HUDEP-2 (cell line): ENCODE results near the gene CCDC159.

ENCODE experiments used
- DNase-seq, 76 experiments: peaks; one replicate each; lab custom pipeline; 2025; ENCODE audit not compliant: unreplicated experiment in 76 of 76; lab: John Stamatoyannopoulos, UW

Gene CCDC159

GRCh38 chr19:11384778-11385129 lies 38.4 kb downstream of the CCDC159 start:
- DNase-seq: peak in 3 of 76 experiments; percentile 13 to 27 (median 14)

- no peak for DNase-seq
Measured at GRCh38 chr19:11387162-11388034, 41.1 kb downstream of the CCDC159 start.

DNA sequence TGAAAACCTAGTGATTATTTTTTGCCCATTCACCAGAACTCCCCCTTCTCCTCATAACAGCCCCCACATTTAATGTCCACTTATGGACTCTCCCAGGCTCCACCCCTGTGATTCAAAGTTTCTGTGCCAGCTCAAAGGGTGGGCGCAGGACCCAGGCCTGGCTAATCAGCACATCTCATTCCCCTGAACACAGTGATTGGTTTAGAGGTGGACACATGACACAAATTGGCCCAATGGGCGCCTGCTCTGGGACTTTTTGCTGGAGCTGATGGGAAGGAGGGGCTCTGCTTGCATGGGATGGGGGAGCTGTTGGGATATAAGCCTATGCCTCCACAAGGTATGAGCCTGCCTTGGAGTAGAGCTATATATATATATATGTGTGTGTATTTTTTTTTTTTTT lies 44.0 kb downstream of the CCDC159 start:
- DNase-seq: no peak

DNA sequence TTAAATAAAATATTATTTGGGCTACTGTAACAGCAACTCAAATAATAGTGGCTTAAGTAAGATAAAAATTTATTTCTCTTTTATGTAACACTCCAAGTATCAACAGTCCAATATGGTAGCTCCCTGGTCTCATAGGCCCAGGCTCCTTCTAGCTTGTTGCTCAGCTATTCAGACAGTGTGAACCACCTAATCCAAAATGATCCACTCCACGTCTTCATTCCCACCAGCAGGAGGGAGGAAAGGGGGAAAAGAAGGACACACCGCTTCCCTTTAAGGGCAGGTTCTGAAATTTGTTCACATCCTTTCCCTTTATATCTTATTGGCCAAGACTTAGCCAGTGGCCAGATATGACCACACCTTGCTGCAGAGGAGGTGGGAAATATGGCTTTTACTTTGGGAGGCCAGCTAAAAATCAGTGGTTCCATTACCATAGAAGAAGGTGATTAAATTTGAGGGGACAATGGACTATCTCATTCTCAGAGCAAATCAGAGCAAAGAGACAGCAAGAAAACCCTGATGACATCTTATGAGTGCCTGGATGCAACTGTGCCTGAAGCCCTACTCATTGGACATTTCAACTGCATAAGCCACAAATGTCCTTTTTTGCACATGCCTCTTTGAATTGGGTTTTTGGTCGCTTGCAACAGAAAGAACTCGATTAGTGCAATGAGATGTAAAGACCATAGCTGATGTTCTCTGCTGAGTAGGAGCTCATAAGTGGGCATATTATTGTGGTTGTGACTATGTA lies 44.8 kb downstream of the CCDC159 start:
- no peak for DNase-seq

GRCh38 chr19:11397089-11397610 lies 50.8 kb downstream of the CCDC159 start:
- no peak for DNase-seq

DNA sequence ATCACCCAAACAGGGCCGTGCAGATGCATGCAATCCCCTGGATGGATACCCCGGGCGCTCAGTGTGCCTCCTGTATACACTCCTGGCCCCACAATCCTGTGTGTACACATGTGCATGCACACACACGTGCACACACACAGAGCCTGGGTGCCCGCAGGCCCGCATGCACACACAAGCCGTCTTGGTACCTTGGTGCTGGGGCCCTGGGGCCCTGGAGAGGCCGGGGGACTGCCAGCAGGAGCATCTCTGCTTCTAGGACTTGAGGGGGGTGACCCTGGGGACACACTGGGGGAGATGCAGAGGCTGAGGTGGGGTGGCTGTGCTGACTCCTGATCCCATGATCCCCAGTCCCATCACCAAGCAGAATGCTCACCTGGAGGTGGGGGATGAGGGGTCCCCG lies 53.3 kb downstream of the CCDC159 start:
- DNase-seq: no peak

GRCh38 chr19:11400798-11401197 lies 54.5 kb downstream of the CCDC159 start:
- no peak for DNase-seq

- DNase-seq: no peak
Measured at GRCh38 chr19:11401808-11402543, 55.7 kb downstream of the CCDC159 start.
